Esophagus squamous epithelium (tissue), 5 donors: Measurements from ENCODE around the gene PLXND1. TPM values are rescaled to one million over a fixed set of nuclear protein-coding genes. Genes with fewer than 3 reads are reported as not detected.

Source experiments
- DNase-seq: peaks from one replicate; lab custom pipeline; 2025; lab: John Stamatoyannopoulos, UW
- H3K27ac ChIP-seq, 4 donors: fragments of 200-600 bp; sonication (generic); one replicate each; pipeline ENCODE4 v1.5.1; 2016 to 2019; ENCODE audit warnings: mild to moderate bottlenecking in 1 of 4
- H3K27me3 ChIP-seq, 4 donors: fragments of 200-600 bp; sonication (generic); 1 replicate in 3 of 4; 2 replicates in 1 of 4; pipeline versions ENCODE4 v1.5.1 to v1.6.0; 2017 to 2021; ENCODE audit warnings: antibody characterized with exemption in 1 of 4
- H3K36me3 ChIP-seq, 3 donors: fragments of 200-600 bp; sonication (generic); one replicate each; pipeline ENCODE4 v1.5.1; 2016 to 2019
- H3K4me1 ChIP-seq, 3 donors: fragments of 200-600 bp; sonication (generic); one replicate each; pipeline ENCODE4 v1.5.1; 2017 to 2019
- H3K4me3 ChIP-seq, 4 donors: fragments of 200-600 bp; sonication (generic); 1 replicate in 3 of 4; 2 replicates in 1 of 4; pipeline ENCODE4 v1.5.1; 2016 to 2019; ENCODE audit warnings: mild to moderate bottlenecking in 2 of 4, moderate library complexity in 1 of 4
- H3K9me3 ChIP-seq, 3 donors: fragments of 200-600 bp; sonication (generic); one replicate each; pipeline ENCODE4 v1.5.1; 2016 to 2019
- CTCF ChIP-seq, 6 experiments: fragments of 450-650 bp in 4 of 6; fragments of 200-600 bp in 2 of 6; sonication (generic) in 2 of 6; IDR thresholded peaks; one replicate each; pipeline ENCODE4 v1.5.1; 2016 to 2019; ENCODE audit warnings: antibody characterized with exemption in 6 of 6, mild to moderate bottlenecking in 4 of 6, moderate library complexity in 4 of 6
- POLR2A ChIP-seq, 4 donors: fragments of 450-650 bp; IDR thresholded peaks; one replicate each; pipeline ENCODE4 v1.6.1; 2017; ENCODE audit warnings: antibody characterized with exemption in 4 of 4, mild to moderate bottlenecking in 4 of 4, moderate library complexity in 3 of 4
- WGBS, 2 donors: methylation state at CpG; one replicate each; pipeline ENCODE4 v1.1.5; 2018; 5-methylcytosine and 5-hydroxymethylcytosine counted together
- intact Hi-C: fragments of 100-400 bp; cut with DNase I; formaldehyde crosslinking; loops from one replicate; pipeline ENCODE4 v1.15.0; 2022
- total RNA-seq, 4 donors: library from RNA; depleted of rRNA; stranded (reverse); fragments of >200 nt; gene quantifications; one replicate each; pipeline ENCODE4 v1.1.0, GENCODE V29; 2016
- donor health status: DM: yes; HTN: yes; CAD: no.

PLXND1 gene
- total RNA-seq, 4 donors from 2014 or later: 4.5 to 66.0 (median 24.4) TPM

- Histone ChIP-seq H3K36me3 (peaks cover 0 to 18% (median 0%) of the 10 kb centered on the region in 3 donors), H3K27me3 (no peaks in the 10 kb centered on the region), H3K4me1 (peaks cover 6 to 58% (median 19%) of the 10 kb centered on the region in 3 donors), H3K9me3 (no peaks in the 10 kb centered on the region), H3K27ac (peak overlapping the region in 1 of 4 donors; percentile 22), H3K4me3 (no peak overlapping the region)
- TF ChIP-seq CTCF (IDR thresholded peaks at IDR 0.05): no peak
- no peak for TF ChIP-seq POLR2A (IDR thresholded peaks at IDR 0.05)
- WGBS, 2 donors: 70 to 77% methylated on average over 4 of the region's 6 CpGs
- intact Hi-C loops: no loop called here
- DNase-seq: no peak
Observed at GRCh38 chr3:129553171-129553570, 53.3 kb downstream of the PLXND1 start.

- Histone ChIP-seq H3K9me3 (no peaks in the 10 kb centered on the region), H3K27me3 (no peaks in the 10 kb centered on the region), H3K4me1 (peaks cover under 1 to 51% (median 13%) of the 10 kb centered on the region in 3 donors), H3K36me3 (peaks cover 0 to 15% (median 0%) of the 10 kb centered on the region in 3 donors), H3K27ac (no peak overlapping the region), H3K4me3 (no peak overlapping the region)
- DNase-seq: no peak
- intact Hi-C loops: no loop called here
- WGBS, 2 donors: 36 to 62% methylated on average over 5 to 6 of the region's 10 CpGs
- TF ChIP-seq CTCF (IDR thresholded peaks at IDR 0.05) (no peak), POLR2A (IDR thresholded peaks at IDR 0.05) (no peak)
Observed at GRCh38 chr3:129552287-129553050, 54.0 kb downstream of the PLXND1 start.

GRCh38 chr3:129549805-129550204 lies 56.7 kb downstream of the PLXND1 start:
- intact Hi-C loops: no loop called here
- TF ChIP-seq POLR2A (IDR thresholded peaks at IDR 0.05) (no peak), CTCF (IDR thresholded peaks at IDR 0.05) (no peak)
- 80 to 84% methylated on average over 3 of the region's 3 CpGs for WGBS, 2 donors

DNA sequence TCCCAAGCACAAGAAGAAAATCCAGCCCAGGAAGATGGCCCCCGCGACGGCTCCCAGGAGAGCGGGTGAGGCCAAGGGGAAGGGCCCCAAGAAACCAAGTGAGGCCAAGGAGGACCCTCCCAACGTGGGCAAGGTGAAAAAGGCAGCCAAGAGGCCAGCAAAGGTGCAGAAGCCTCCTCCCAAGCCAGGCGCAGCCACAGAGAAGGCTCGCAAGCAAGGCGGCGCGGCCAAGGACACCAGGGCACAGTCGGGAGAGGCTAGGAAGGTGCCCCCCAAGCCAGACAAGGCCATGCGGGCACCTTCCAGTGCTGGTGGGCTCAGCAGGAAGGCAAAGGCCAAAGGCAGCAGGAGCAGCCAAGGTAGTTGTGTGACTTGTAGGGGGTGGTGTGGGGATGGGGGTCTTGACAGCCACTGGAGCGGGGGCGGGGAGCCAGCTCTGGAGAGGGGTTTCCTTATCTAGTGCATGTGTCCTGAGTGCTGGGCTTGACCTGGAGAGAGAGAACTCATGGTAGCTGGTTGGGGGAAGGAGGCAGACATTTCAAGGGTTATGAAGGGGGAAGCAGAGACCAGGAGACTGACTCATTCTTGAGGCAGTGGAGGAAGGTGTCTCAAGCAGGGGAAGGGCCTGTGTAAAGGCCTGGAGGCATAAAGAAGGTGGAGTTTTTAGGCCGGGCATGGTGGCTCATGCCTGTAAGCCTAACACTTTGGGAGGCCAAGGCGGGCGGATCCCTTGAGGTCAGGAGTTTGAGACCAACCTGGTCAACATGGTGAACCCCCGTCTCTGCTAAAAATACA lies 57.3 kb downstream of the PLXND1 start:
- Histone ChIP-seq H3K36me3 (no peaks in the 10 kb centered on the region), H3K27me3 (no peaks in the 10 kb centered on the region), H3K27ac (no peak overlapping the region), H3K4me3 (no peak overlapping the region), H3K9me3 (no peaks in the 10 kb centered on the region), H3K4me1 (peaks cover 0 to 19% (median 4%) of the 10 kb centered on the region in 3 donors)
- TF ChIP-seq POLR2A (IDR thresholded peaks at IDR 0.05): no peak
- no peak for DNase-seq
- 86 to 87% methylated on average over 12 to 15 of the region's 18 CpGs for WGBS, 2 donors
- intact Hi-C loops: no loop called here

More at GRCh38 chr3:129549805-129550204, 56.7 kb downstream of the PLXND1 start:
- no peak overlapping the region for H3K4me3 ChIP-seq
- H3K4me1 ChIP-seq: peaks cover 0 to 25% (median 10%) of the 10 kb centered on the region in 3 donors
- no peak for DNase-seq
- H3K9me3 ChIP-seq: no peaks in the 10 kb centered on the region
- no peaks in the 10 kb centered on the region for H3K27me3 ChIP-seq
- H3K36me3 ChIP-seq: no peaks in the 10 kb centered on the region
- H3K27ac ChIP-seq: no peak overlapping the region

- H3K4me1 ChIP-seq: peaks cover 0 to 10% (median 0%) of the 10 kb centered on the region in 3 donors
- TF ChIP-seq POLR2A (IDR thresholded peaks at IDR 0.05) (no peak), CTCF (IDR thresholded peaks at IDR 0.05) (no peak)
- intact Hi-C loops: no loop called here
- no peaks in the 10 kb centered on the region for H3K36me3 ChIP-seq
- DNase-seq: no peak
- no peak overlapping the region for H3K27ac ChIP-seq
- H3K4me3 ChIP-seq: no peak overlapping the region
- no peaks in the 10 kb centered on the region for H3K27me3 ChIP-seq
- no peaks in the 10 kb centered on the region for H3K9me3 ChIP-seq
- 76 to 79% methylated on average over 7 of the region's 19 CpGs for WGBS, 2 donors
Observed at GRCh38 chr3:129548104-129548965, 58.1 kb downstream of the PLXND1 start.
